ENCODE results near the gene ST6GALNAC3. TPM values are rescaled to one million over a fixed set of nuclear protein-coding genes. Genes with fewer than 3 reads are reported as not detected.

The ST6GALNAC3 gene
- total RNA-seq, 2 experiments from 2014 or later, result 0.50 to 1.2 TPM

GRCh38 chr1:76530953-76531352 is 456.4 kb downstream of the ST6GALNAC3 start:
- ChIA-PET CTCF (ENCODE audit: unreplicated experiment) (no interaction called here), POLR2A (interaction anchor here (0.6 kb wide), 1 partner anchor 619 kb away, joined by 3 read pairs; no protein-coding TSS in a partner anchor)
- H3K27ac ChIP-seq (ENCODE audit: low read depth, low read length, poor library complexity, severe bottlenecking), result no peak overlapping the region
- no peaks in the 10 kb centered on the region for H3K4me1 ChIP-seq (ENCODE audit: insufficient read depth, low read length, poor library complexity, severe bottlenecking)
- no peaks in the 10 kb centered on the region for H3K36me3 ChIP-seq (ENCODE audit: insufficient read depth, low read length)
- BruUV-seq (replicated peaks), result no TSS peak
- H2AFZ ChIP-seq (ENCODE audit: low read length), result no peak overlapping the region
- TF ChIP-seq CTCF (conservative IDR thresholded peaks at IDR 0.05; ENCODE audit: low read length), result no peak
- TF ChIP-seq EZH2phosphoT487 (IDR thresholded peaks at IDR 0.05; ENCODE audit: borderline replicate concordance, low read depth, low read length), result no peak
- intact Hi-C loops (cut with micrococcal nuclease; ENCODE audit: unreplicated experiment), result no loop called here
- no peak overlapping the region for H3K4me3 ChIP-seq (ENCODE audit: low read depth, low read length, poor library complexity, severe bottlenecking)
- H3K9me3 ChIP-seq (ENCODE audit: low read length), result no peaks in the 10 kb centered on the region
- no peaks in the 10 kb centered on the region for H3K9me2 ChIP-seq (ENCODE audit: insufficient read depth, low read length)
- DNase-seq (ENCODE audit: low spot score), result no peak
- H3K79me2 ChIP-seq (ENCODE audit: insufficient read depth, low read depth, low read length), result no peaks in the 10 kb centered on the region
- H3K4me2 ChIP-seq (ENCODE audit: low read length), result no peak overlapping the region
- no peaks in the 10 kb centered on the region for H4K20me1 ChIP-seq (ENCODE audit: insufficient read depth, low read length)

GRCh38 chr1:76541618-76542017 is 467.1 kb downstream of the ST6GALNAC3 start:
- no peaks in the 10 kb centered on the region for H3K9me3 ChIP-seq (ENCODE audit: low read length)
- POLR2A ChIA-PET, result interaction anchor here (0.6 kb wide), 1 partner anchor 646 kb away, joined by 4 read pairs; no protein-coding TSS in a partner anchor
- H3K4me1 ChIP-seq (ENCODE audit: insufficient read depth, low read length, poor library complexity, severe bottlenecking), result no peaks in the 10 kb centered on the region
- H3K27ac ChIP-seq (ENCODE audit: low read depth, low read length, poor library complexity, severe bottlenecking), result no peak overlapping the region
- no peaks in the 10 kb centered on the region for H3K79me2 ChIP-seq (ENCODE audit: insufficient read depth, low read depth, low read length)
- H3K4me2 ChIP-seq (ENCODE audit: low read length), result no peak overlapping the region
- CTCF ChIA-PET (ENCODE audit: unreplicated experiment), result no interaction called here
- TF ChIP-seq CTCF (conservative IDR thresholded peaks at IDR 0.05; ENCODE audit: low read length) (no peak), EZH2phosphoT487 (IDR thresholded peaks at IDR 0.05; ENCODE audit: borderline replicate concordance, low read depth, low read length) (no peak)
- intact Hi-C loops (cut with micrococcal nuclease; ENCODE audit: unreplicated experiment), result no loop called here
- no peaks in the 10 kb centered on the region for H3K36me3 ChIP-seq (ENCODE audit: insufficient read depth, low read length)
- no peaks in the 10 kb centered on the region for H3K9me2 ChIP-seq (ENCODE audit: insufficient read depth, low read length)
- H3K4me3 ChIP-seq (ENCODE audit: low read depth, low read length, poor library complexity, severe bottlenecking), result no peak overlapping the region
- no peak for DNase-seq (ENCODE audit: low spot score)
- no peak overlapping the region for H2AFZ ChIP-seq (ENCODE audit: low read length)
- no peaks in the 10 kb centered on the region for H4K20me1 ChIP-seq (ENCODE audit: insufficient read depth, low read length)
- BruUV-seq (replicated peaks), result no TSS peak

- no peak for TF ChIP-seq CTCF (conservative IDR thresholded peaks at IDR 0.05; ENCODE audit: low read length)
- TF ChIP-seq EZH2phosphoT487 (IDR thresholded peaks at IDR 0.05; ENCODE audit: borderline replicate concordance, low read depth, low read length), result no peak
- H3K79me2 ChIP-seq (ENCODE audit: insufficient read depth, low read depth, low read length), result no peaks in the 10 kb centered on the region
- H3K4me2 ChIP-seq (ENCODE audit: low read length), result no peak overlapping the region
- H3K9me2 ChIP-seq (ENCODE audit: insufficient read depth, low read length), result no peaks in the 10 kb centered on the region
- no peaks in the 10 kb centered on the region for H3K4me1 ChIP-seq (ENCODE audit: insufficient read depth, low read length, poor library complexity, severe bottlenecking)
- no peaks in the 10 kb centered on the region for H3K36me3 ChIP-seq (ENCODE audit: insufficient read depth, low read length)
- H3K27ac ChIP-seq (ENCODE audit: low read depth, low read length, poor library complexity, severe bottlenecking), result no peak overlapping the region
- no TSS peak for BruUV-seq (replicated peaks)
- ChIA-PET POLR2A (interaction anchor here (0.6 kb wide), 1 partner anchor 108 kb away, joined by 4 read pairs; no protein-coding TSS in a partner anchor), CTCF (ENCODE audit: unreplicated experiment) (no interaction called here)
- no peak for DNase-seq (ENCODE audit: low spot score)
- no peaks in the 10 kb centered on the region for H4K20me1 ChIP-seq (ENCODE audit: insufficient read depth, low read length)
- no peak overlapping the region for H2AFZ ChIP-seq (ENCODE audit: low read length)
- H3K4me3 ChIP-seq (ENCODE audit: low read depth, low read length, poor library complexity, severe bottlenecking), result no peak overlapping the region
- no peaks in the 10 kb centered on the region for H3K9me3 ChIP-seq (ENCODE audit: low read length)
- intact Hi-C loops (cut with micrococcal nuclease; ENCODE audit: unreplicated experiment), result no loop called here
Observed at GRCh38 chr1:76542359-76542758, 467.8 kb downstream of the ST6GALNAC3 start.

All from OCI-LY7 (cell line).